Stomach (tissue), 9 donors: ENCODE results near the gene GSG1L. TPM values are rescaled to one million over a fixed set of nuclear protein-coding genes. Genes with fewer than 3 reads are reported as not detected.

Experiments
- DNase-seq, 2 donors: peaks; one replicate each; pipeline versions ENCODE4 v3.0.0 to v3.0.0-alpha.2; 2013 to 2019
- H3K27ac ChIP-seq, 5 donors: fragments of 200-600 bp in 4 of 5; sonication (generic) in 4 of 5; one replicate each; pipeline ENCODE4 v1.5.1; 2013 to 2019; ENCODE audit warnings: mild to moderate bottlenecking in 1 of 5, moderate library complexity in 1 of 5
- H3K27me3 ChIP-seq, 3 donors: fragments of 200-600 bp; sonication (generic); one replicate each; pipeline ENCODE4 v1.5.1; 2017 to 2019; ENCODE audit warnings: mixed run types in 1 of 3
- H3K36me3 ChIP-seq, 4 donors: fragments of 200-600 bp; sonication (generic); 1 replicate in 3 of 4; 2 replicates in 1 of 4; pipeline ENCODE4 v1.5.1; 2016 to 2019
- H3K4me1 ChIP-seq, 4 donors: fragments of 200-600 bp; sonication (generic); one replicate each; pipeline ENCODE4 v1.5.1; 2016 to 2019
- H3K4me3 ChIP-seq, 4 donors: fragments of 200-600 bp; sonication (generic) in 3 of 4; one replicate each; pipeline ENCODE4 v1.5.1; 2016 to 2019; ENCODE audit warnings: mild to moderate bottlenecking in 1 of 4
- H3K9me3 ChIP-seq, 4 donors: fragments of 200-600 bp; sonication (generic); one replicate each; pipeline ENCODE4 v1.5.1; 2016 to 2019
- CTCF ChIP-seq, 7 experiments: fragments of 450-650 bp in 4 of 7; fragments of 200-600 bp in 3 of 7; sonication (generic) in 3 of 7; IDR thresholded peaks; one replicate each; pipeline ENCODE4 v1.5.1; 2016 to 2019; ENCODE audit warnings: antibody characterized with exemption in 7 of 7, control low read depth in 2 of 7, mild to moderate bottlenecking in 1 of 7
- EP300 ChIP-seq: sonication (generic); formaldehyde crosslinking; IDR thresholded peaks from one replicate; pipeline ENCODE4 v1.6.1; 2017; ENCODE audit warnings: antibody characterized with exemption
- POLR2A ChIP-seq, 4 donors: fragments of 450-650 bp; IDR thresholded peaks; one replicate each; pipeline ENCODE4 v1.6.1; 2016; ENCODE audit warnings: antibody characterized with exemption in 4 of 4, control low read depth in 2 of 4, mild to moderate bottlenecking in 1 of 4, moderate library complexity in 1 of 4
- POLR2AphosphoS5 ChIP-seq, 3 donors: sonication (generic); formaldehyde crosslinking; IDR thresholded peaks; one replicate each; pipeline ENCODE4 v1.6.1; 2016; ENCODE audit warnings: antibody characterized with exemption in 3 of 3
- WGBS, 5 donors: extraction: QIAGEN DNeasy Blood & Tissue Kit in 3 of 5; methylation state at CpG; one replicate each; pipeline versions ENCODE4 v1.1.5 to v1.1.7; 2013 to 2018; 5-methylcytosine and 5-hydroxymethylcytosine counted together
- intact Hi-C: fragments of 100-400 bp; cut with DNase I; formaldehyde crosslinking; loops from one replicate; pipeline ENCODE4 v1.15.1; 2023; ENCODE audit warnings: low total_unique reads
- polyA plus RNA-seq, 3 donors: library from polyadenylated mRNA; stranded (reverse); fragments of 200-250 nt; gene quantifications; one replicate each; pipeline ENCODE4 v1.2.3, GENCODE V29; 2013
- total RNA-seq, 5 donors: library from RNA; depleted of rRNA; stranded (reverse); fragments of >200 nt; gene quantifications; one replicate each; pipeline versions ENCODE4 v1.1.0 to v1.2.3, GENCODE V29; 2014 to 2016
- donor health status: healthy with polysubstance abuse.
- donor health status: Bipolar disorder and iron deficiency.
- donor health status: healthy.

Gene GSG1L
- total and polyA plus RNA-seq, 8 donors: 0.06 TPM; not detected in 7

- H3K4me3 ChIP-seq: no peak overlapping the region
- no peak overlapping the region for H3K27ac ChIP-seq
- H3K36me3 ChIP-seq: no peaks in the 10 kb centered on the region
- peak in 1 of 2 donors; percentile 6 for DNase-seq
- TF ChIP-seq POLR2AphosphoS5 (IDR thresholded peaks at IDR 0.05): no peak
- TF ChIP-seq EP300: no peak
- H3K4me1 ChIP-seq: no peaks in the 10 kb centered on the region
- 66 to 74% (median 72%) methylated on average over 9 of the region's 9 CpGs for WGBS, 5 donors
- no peaks in the 10 kb centered on the region for H3K9me3 ChIP-seq
- intact Hi-C loops: no loop called here
- H3K27me3 ChIP-seq: peaks cover 0 to 7% (median 0%) of the 10 kb centered on the region in 3 donors
These were observed 62.3 kb downstream of the GSG1L start for GRCh38 chr16:28001184-28001583.

- H3K4me3 ChIP-seq: no peak overlapping the region
- no peaks in the 10 kb centered on the region for H3K36me3 ChIP-seq
- no peak overlapping the region for H3K27ac ChIP-seq
- TF ChIP-seq POLR2A (IDR thresholded peaks at IDR 0.05): no peak
- no peak for TF ChIP-seq EP300
- TF ChIP-seq CTCF (IDR thresholded peaks at IDR 0.05): no peak
- TF ChIP-seq POLR2AphosphoS5 (IDR thresholded peaks at IDR 0.05): no peak
- peak in 1 of 2 donors; percentile 44 for DNase-seq
- peaks cover 0 to 7% (median 0%) of the 10 kb centered on the region in 3 donors for H3K27me3 ChIP-seq
- 48 to 64% (median 58%) methylated on average over 9 of the region's 9 CpGs for WGBS, 5 donors
- intact Hi-C loops: no loop called here
- no peaks in the 10 kb centered on the region for H3K4me1 ChIP-seq
- no peaks in the 10 kb centered on the region for H3K9me3 ChIP-seq
These were observed 63.0 kb downstream of the GSG1L start for GRCh38 chr16:28000314-28001169.

- Histone ChIP-seq H3K4me1 (no peaks in the 10 kb centered on the region), H3K4me3 (no peak overlapping the region), H3K27ac (no peak overlapping the region), H3K27me3 (peaks cover 0 to 7% (median 0%) of the 10 kb centered on the region in 3 donors), H3K9me3 (no peaks in the 10 kb centered on the region), H3K36me3 (no peaks in the 10 kb centered on the region)
- DNase-seq: no peak
- WGBS, 5 donors: 48 to 71% (median 59%) methylated on average over 2 of the region's 2 CpGs
- TF ChIP-seq CTCF (IDR thresholded peaks at IDR 0.05) (no peak), POLR2AphosphoS5 (IDR thresholded peaks at IDR 0.05) (no peak), EP300 (no peak), POLR2A (IDR thresholded peaks at IDR 0.05) (no peak)
- intact Hi-C loops: no loop called here
These were observed 63.8 kb downstream of the GSG1L start for GRCh38 chr16:27999687-28000086.

- Histone ChIP-seq H3K9me3 (peaks cover 0 to 12% (median 8%) of the 10 kb centered on the region in 4 donors), H3K4me3 (no peak overlapping the region), H3K27ac (no peak overlapping the region), H3K27me3 (no peaks in the 10 kb centered on the region), H3K4me1 (no peaks in the 10 kb centered on the region), H3K36me3 (no peaks in the 10 kb centered on the region)
- intact Hi-C loops: no loop called here
- TF ChIP-seq POLR2AphosphoS5 (IDR thresholded peaks at IDR 0.05) (no peak), EP300 (no peak), CTCF (IDR thresholded peaks at IDR 0.05) (no peak), POLR2A (IDR thresholded peaks at IDR 0.05) (no peak)
- DNase-seq: no peak
- 42 to 59% (median 52%) methylated on average over 5 of the region's 5 CpGs for WGBS, 5 donors
These were observed 68.1 kb downstream of the GSG1L start for GRCh38 chr16:27995378-27995777.

- intact Hi-C loops: no loop called here
- no peak overlapping the region for H3K4me3 ChIP-seq
- no peaks in the 10 kb centered on the region for H3K36me3 ChIP-seq
- DNase-seq: no peak
- 45 to 61% (median 55%) methylated on average over 4 of the region's 4 CpGs for WGBS, 5 donors
- H3K27ac ChIP-seq: no peak overlapping the region
- peaks cover 0 to 12% (median 8%) of the 10 kb centered on the region in 4 donors for H3K9me3 ChIP-seq
- H3K27me3 ChIP-seq: no peaks in the 10 kb centered on the region
- no peaks in the 10 kb centered on the region for H3K4me1 ChIP-seq
- TF ChIP-seq EP300 (no peak), POLR2A (IDR thresholded peaks at IDR 0.05) (no peak), CTCF (IDR thresholded peaks at IDR 0.05) (no peak), POLR2AphosphoS5 (IDR thresholded peaks at IDR 0.05) (no peak)
These were observed 68.8 kb downstream of the GSG1L start for GRCh38 chr16:27994686-27995085.
